IMR-90 (cell line): Measurements from ENCODE around the gene TMPRSS3. TPM values are rescaled to one million over a fixed set of nuclear protein-coding genes. Genes with fewer than 3 reads are reported as not detected.

Experiments
- ATAC-seq: fragments of 200-7000 bp; cut with Tn5 transposase; 2 replicates; pipeline ENCODE4 v1.9.1; 2020; ENCODE audit warnings: low read depth, mild to moderate bottlenecking, moderate library complexity
- BruUV-seq: library from RNA; stranded (reverse); fragments of 400-500 nt; replicated peaks from 2 replicates; lab custom pipeline; 2021; lab: Mats Ljungman, UMichigan
- CTCF ChIA-PET: fragments of 300-600 bp; formaldehyde crosslinking; extraction: SDS; loops from one replicate; lab custom pipeline; 2021; ENCODE audit warnings: antibody characterized with exemption; lab: Yijun Ruan, JAX
- POLR2A ChIA-PET: fragments of 300-600 bp; sonication (Branson Sonifier 250); formaldehyde crosslinking; loops from one replicate; lab custom pipeline; 2022; ENCODE audit warnings: antibody characterized with exemption; ENCODE audit not compliant: unreplicated experiment; lab: Charles Lee
- DNase-seq: peaks from one replicate; pipeline ENCODE4 v3.0.0; 2013
- H2AFZ ChIP-seq: replicated peaks from 2 replicates; pipeline ENCODE3; 2013; ENCODE audit warnings: low read length, mild to moderate bottlenecking; ENCODE audit not compliant: poor library complexity
- H2AK5ac ChIP-seq: 2 replicates; pipeline ENCODE4 v1.6.1; 2013; ENCODE audit warnings: low read depth, low read length, inconsistent platforms
- H2AK9ac ChIP-seq: replicated peaks from 2 replicates; pipeline ENCODE3; 2013; ENCODE audit warnings: mild to moderate bottlenecking, low read depth, low read length, moderate library complexity; ENCODE audit not compliant: poor library complexity
- H2BK120ac ChIP-seq: 2 replicates; pipeline ENCODE4 v1.6.1; 2013; ENCODE audit warnings: low read depth, low read length, inconsistent platforms
- H2BK15ac ChIP-seq: 3 replicates; pipeline ENCODE4 v1.6.1; 2013; ENCODE audit warnings: low read depth, low read length, inconsistent platforms
- H2BK20ac ChIP-seq: 2 replicates; pipeline ENCODE4 v1.6.1; 2013; ENCODE audit warnings: low read depth, mild to moderate bottlenecking, inconsistent platforms, low read length, moderate library complexity
- H2BK5ac ChIP-seq: 2 replicates; pipeline ENCODE4 v1.6.1; 2013; ENCODE audit warnings: mild to moderate bottlenecking, low read depth, low read length, inconsistent platforms; ENCODE audit not compliant: poor library complexity, severe bottlenecking
- H3K14ac ChIP-seq: replicated peaks from 2 replicates; pipeline ENCODE4 v1.6.1; 2013; ENCODE audit warnings: low read depth, low read length, inconsistent platforms
- H3K18ac ChIP-seq: 2 replicates; pipeline ENCODE4 v1.6.1; 2013; ENCODE audit warnings: low read depth, low read length, control low read depth
- H3K23ac ChIP-seq: 2 replicates; pipeline ENCODE4 v1.6.1; 2013; ENCODE audit warnings: low read depth, low read length, inconsistent platforms
- H3K27ac ChIP-seq: 2 replicates; pipeline ENCODE4 v1.5.1; 2013; ENCODE audit warnings: mild to moderate bottlenecking, control low read depth, low read length; ENCODE audit not compliant: insufficient read depth
- H3K27me3 ChIP-seq: 2 replicates; pipeline ENCODE4 v1.6.1; 2013; ENCODE audit warnings: low read length; ENCODE audit not compliant: control insufficient read depth, insufficient read depth
- H3K36me3 ChIP-seq: 2 replicates; pipeline ENCODE4 v1.6.1; 2013; ENCODE audit warnings: low read length, mixed read lengths; ENCODE audit not compliant: control insufficient read depth, insufficient read depth
- H3K4ac ChIP-seq: 2 replicates; pipeline ENCODE4 v1.6.1; 2013; ENCODE audit warnings: low read depth, low read length, inconsistent platforms
- H3K4me1 ChIP-seq: 2 replicates; pipeline ENCODE4 v1.6.1; 2013; ENCODE audit warnings: low read length, mixed read lengths; ENCODE audit not compliant: control insufficient read depth, insufficient read depth
- H3K4me2 ChIP-seq: 2 replicates; pipeline ENCODE4 v1.6.1; 2013; ENCODE audit warnings: low read depth, mild to moderate bottlenecking, control low read depth, low read length, moderate library complexity
- H3K4me3 ChIP-seq: 2 replicates; pipeline ENCODE4 v1.5.1; 2013; ENCODE audit warnings: low read depth, mild to moderate bottlenecking, control low read depth, low read length, moderate library complexity; ENCODE audit not compliant: insufficient read depth
- H3K56ac ChIP-seq: 2 replicates; pipeline ENCODE4 v1.6.1; 2013; ENCODE audit warnings: low read length, inconsistent platforms; ENCODE audit not compliant: insufficient read depth; ENCODE audit errors: extremely low read depth
- H3K79me1 ChIP-seq, 2 experiments: 2 replicates each; pipeline ENCODE4 v1.6.1; 2013; ENCODE audit warnings: low read length in 2 of 2, inconsistent platforms in 1 of 2, low read depth in 1 of 2
- H3K9ac ChIP-seq: 2 replicates; pipeline ENCODE4 v1.6.1; 2013; ENCODE audit warnings: low read depth, low read length, control low read depth
- H3K9me1 ChIP-seq: 2 replicates; pipeline ENCODE4 v1.6.1; 2013; ENCODE audit warnings: low read length, inconsistent platforms; ENCODE audit not compliant: insufficient read depth
- H3K9me3 ChIP-seq: 2 replicates; pipeline ENCODE4 v1.6.1; 2013; ENCODE audit warnings: low read length; ENCODE audit not compliant: control insufficient read depth, insufficient read depth
- H4K20me1 ChIP-seq: 2 replicates; pipeline ENCODE4 v1.6.1; 2013; ENCODE audit warnings: low read length, inconsistent platforms; ENCODE audit not compliant: insufficient read depth
- H4K5ac ChIP-seq: 2 replicates; pipeline ENCODE4 v1.6.1; 2013; ENCODE audit warnings: mild to moderate bottlenecking, low read depth, low read length, control low read depth
- H4K8ac ChIP-seq, 2 experiments: 2 replicates each; pipeline ENCODE4 v1.6.1; 2013; ENCODE audit warnings: low read depth in 2 of 2, low read length in 2 of 2, control low read depth in 1 of 2, inconsistent platforms in 1 of 2
- H4K91ac ChIP-seq: 2 replicates; pipeline ENCODE4 v1.6.1; 2013; ENCODE audit warnings: low read depth, low read length, inconsistent platforms; ENCODE audit not compliant: insufficient read depth
- BHLHE40 ChIP-seq: fragments of 150-350 bp; IDR thresholded peaks from 2 replicates; pipeline ENCODE4 v1.6.1; 2016; ENCODE audit warnings: mild to moderate bottlenecking, low read depth, low read length
- CEBPB ChIP-seq: IDR thresholded peaks from 2 replicates; pipeline ENCODE4 v1.6.1; 2012; ENCODE audit warnings: low read depth, low read length, improper control_type of control experiment
- CHD1 ChIP-seq: IDR thresholded peaks from 2 replicates; pipeline ENCODE4 v1.6.1; 2012; ENCODE audit warnings: low read depth, low read length, improper control_type of control experiment
- CTCF ChIP-seq: conservative IDR thresholded peaks from 2 replicates; pipeline ENCODE4 v1.5.1; 2012; ENCODE audit warnings: mild to moderate bottlenecking, low read depth, low read length, improper control_type of control experiment
- FOS ChIP-seq: fragments of 150-350 bp; IDR thresholded peaks from 2 replicates; pipeline ENCODE4 v1.6.1; 2016; ENCODE audit warnings: low read depth, low read length
- MAFK ChIP-seq: IDR thresholded peaks from 2 replicates; pipeline ENCODE4 v1.6.1; 2012; ENCODE audit warnings: low read depth, low read length, improper control_type of control experiment
- MAZ ChIP-seq: IDR thresholded peaks from 2 replicates; pipeline ENCODE4 v1.6.1; 2012; ENCODE audit warnings: low read depth, mild to moderate bottlenecking, low read length, improper control_type of control experiment, moderate library complexity, borderline replicate concordance
- MXI1 ChIP-seq: IDR thresholded peaks from 2 replicates; pipeline ENCODE4 v1.6.1; 2012; ENCODE audit warnings: low read depth, mild to moderate bottlenecking, low read length, moderate library complexity, borderline replicate concordance
- NFE2L2 ChIP-seq: fragments of 150-350 bp; IDR thresholded peaks from 2 replicates; pipeline ENCODE4 v1.6.1; 2016; ENCODE audit warnings: low read depth, mild to moderate bottlenecking, low read length
- POLR2A ChIP-seq: IDR thresholded peaks from 2 replicates; pipeline ENCODE4 v1.6.1; 2012; ENCODE audit warnings: mild to moderate bottlenecking, low read depth, low read length
- RAD21 ChIP-seq: IDR thresholded peaks from 2 replicates; pipeline ENCODE4 v1.6.1; 2012; ENCODE audit warnings: low read length, improper control_type of control experiment
- RCOR1 ChIP-seq: IDR thresholded peaks from 2 replicates; pipeline ENCODE4 v1.6.1; 2012; ENCODE audit warnings: mild to moderate bottlenecking, low read length, improper control_type of control experiment; ENCODE audit not compliant: insufficient replicate concordance
- SMC3 ChIP-seq: fragments of 150-350 bp; IDR thresholded peaks from 2 replicates; pipeline ENCODE4 v1.6.1; 2016; ENCODE audit warnings: low read depth, mild to moderate bottlenecking, antibody characterized with exemption, low read length, moderate library complexity
- USF2 ChIP-seq: fragments of 150-350 bp; IDR thresholded peaks from 2 replicates; pipeline ENCODE4 v1.6.1; 2017; ENCODE audit warnings: mild to moderate bottlenecking, antibody characterized with exemption, low read length, low read depth
- WGBS, 2 experiments: methylation state at CpG; one replicate each; pipeline versions ENCODE4 v1.1.5 to v1.1.7; 2013; ENCODE audit warnings: missing lambda C conversion rate in 2 of 2; ENCODE audit not compliant: insufficient read length in 1 of 2; ENCODE audit errors: extremely low coverage in 2 of 2; 5-methylcytosine and 5-hydroxymethylcytosine counted together
- dilution Hi-C: fragments of 300-500 bp; cut with HindIII; formaldehyde crosslinking; loops from one replicate; pipeline ENCODE4 v1.14.3; 2018; ENCODE audit warnings: low sequenced_read_pairs; ENCODE audit not compliant: unreplicated experiment
- in situ Hi-C: fragments of 300-500 bp; cut with MboI; formaldehyde crosslinking; loops from 3 replicates; pipeline ENCODE4 v1.14.3; 2019; ENCODE audit warnings: low sequenced_read_pairs, inconsistent platforms, mixed read lengths
- intact Hi-C: fragments of 100-400 bp; cut with micrococcal nuclease; formaldehyde crosslinking; loops from 2 replicates; pipeline ENCODE4 v1.10.0; 2022
- polyA plus RNA-seq, 3 experiments: library from polyadenylated mRNA; depleted of rRNA; stranded (reverse); fragments of >200 nt; gene quantifications; 2 replicates each; pipeline ENCODE4 v1.2.3, GENCODE V29; 2012; ENCODE audit warnings: low replicate concordance in 1 of 3
- total RNA-seq: library from RNA; depleted of rRNA; stranded (reverse); fragments of >200 nt; gene quantifications from 2 replicates; pipeline ENCODE4 v1.2.3, GENCODE V29; 2012

TMPRSS3 gene
- total and polyA plus RNA-seq, 2 of the 4 experiments (the other 2 are of a cell fraction): not detected

- ChIA-PET POLR2A (no interaction called here), CTCF (no interaction called here)
- dilution Hi-C loops (no loop called here), intact Hi-C loops (no loop called here), in situ Hi-C loops (no loop called here)
- Histone ChIP-seq H4K91ac (no peak overlapping the region), H3K14ac (no peak overlapping the region), H3K18ac (no peak overlapping the region), H3K27me3 (peaks cover 19% of the 10 kb centered on the region), H3K9me3 (no peaks in the 10 kb centered on the region), H4K8ac (no peak overlapping the region), H3K9ac (no peak overlapping the region), H3K4ac (no peak overlapping the region), H3K27ac (no peak overlapping the region), H3K23ac (no peak overlapping the region), H2BK120ac (no peak overlapping the region), H2BK20ac (no peak overlapping the region), H3K9me1 (no peaks in the 10 kb centered on the region), H2BK5ac (no peak overlapping the region), H2BK15ac (no peak overlapping the region), H3K56ac (no peak overlapping the region), H2AFZ (no peak overlapping the region), H3K79me1 (no peaks in the 10 kb centered on the region), H3K4me1 (no peaks in the 10 kb centered on the region), H3K36me3 (no peaks in the 10 kb centered on the region), H3K4me3 (no peak overlapping the region), H4K20me1 (no peaks in the 10 kb centered on the region), H2AK5ac (no peak overlapping the region), H4K5ac (no peak overlapping the region), H2AK9ac (no peak overlapping the region), H3K4me2 (no peak overlapping the region)
- WGBS, 2 experiments: no CpG with 5 or more reads among the region's 3 CpGs
- ATAC-seq (no peak), DNase-seq (no peak)
- TF ChIP-seq CEBPB (no peak), MAFK (no peak), RAD21 (no peak), MAZ (no peak), CHD1 (no peak), RCOR1 (no peak), CTCF (no peak), BHLHE40 (no peak), NFE2L2 (no peak), MXI1 (no peak), USF2 (no peak), SMC3 (no peak), FOS (no peak), POLR2A (no peak)
- no TSS peak for BruUV-seq
Measured at GRCh38 chr21:42421018-42421793, 25.4 kb upstream of the TMPRSS3 start.
